ENCODE results near the gene BZW2. TPM values are rescaled to one million over a fixed set of nuclear protein-coding genes. Genes with fewer than 3 reads are reported as not detected.
"Not testable (repeated sequence)": the region's sequence is repeated elsewhere in the genome, so short reads cannot be mapped to it uniquely, and the experiment has no call there.

BZW2 gene
- polyA plus RNA-seq, 1 donor, result 84.2 TPM

- no peak for DNase-seq
Observed at GRCh38 chr7:16670021-16670420, 24.0 kb downstream of the BZW2 start.

- DNase-seq, result no peak
Observed at GRCh38 chr7:16670731-16671344, 24.9 kb downstream of the BZW2 start.

GRCh38 chr7:16671811-16672210 lies 25.8 kb downstream of the BZW2 start:
- no peak for DNase-seq

- DNase-seq, result no peak
Observed at GRCh38 chr7:16675277-16675676, 29.3 kb downstream of the BZW2 start.

- no peak for DNase-seq
Observed at GRCh38 chr7:16677978-16678494, 32.1 kb downstream of the BZW2 start.

- DNase-seq, result not testable (repeated sequence)
Observed at GRCh38 chr7:16678645-16679566, 32.9 kb downstream of the BZW2 start.

- DNase-seq, result no peak
Observed at GRCh38 chr7:16684935-16685334, 39.0 kb downstream of the BZW2 start.

GRCh38 chr7:16685535-16685934 lies 39.6 kb downstream of the BZW2 start:
- no peak for DNase-seq

- no peak for DNase-seq
Observed at GRCh38 chr7:16688249-16688648, 42.3 kb downstream of the BZW2 start.

GRCh38 chr7:16691241-16691640 lies 45.3 kb downstream of the BZW2 start:
- no peak for DNase-seq

GRCh38 chr7:16693601-16694318 lies 47.8 kb downstream of the BZW2 start:
- DNase-seq, result no peak

GRCh38 chr7:16694806-16695205 lies 48.8 kb downstream of the BZW2 start:
- DNase-seq, result no peak

- DNase-seq, result peak; percentile 50
Observed at GRCh38 chr7:16695621-16696237, 49.7 kb downstream of the BZW2 start.

GRCh38 chr7:16697507-16698199 lies 51.7 kb downstream of the BZW2 start:
- DNase-seq, result no peak

GRCh38 chr7:16698200-16698905 lies 52.4 kb downstream of the BZW2 start:
- no peak for DNase-seq

- DNase-seq, result no peak
Observed at GRCh38 chr7:16702441-16702840, 56.5 kb downstream of the BZW2 start.

- no peak for DNase-seq
Observed at GRCh38 chr7:16708511-16708910, 62.5 kb downstream of the BZW2 start.

GRCh38 chr7:16708980-16709379 lies 63.0 kb downstream of the BZW2 start:
- DNase-seq, result no peak

- no peak for DNase-seq
Observed at GRCh38 chr7:16710651-16711050, 64.7 kb downstream of the BZW2 start.

- no peak for DNase-seq
Observed at GRCh38 chr7:16711730-16712129, 65.7 kb downstream of the BZW2 start.

- no peak for DNase-seq
Observed at GRCh38 chr7:16712916-16713315, 66.9 kb downstream of the BZW2 start.
